ENCODE results near the gene CTBP1.

CTBP1 gene

GRCh38 chr4:1246111-1246881 is 2.6 kb downstream of the CTBP1 start:
- H3K27ac ChIP-seq (ENCODE audit: low read depth, low read length): peak overlapping the region; percentile 76
- peaks cover 20 to 81% (median 75%) of the 10 kb centered on the region in 5 donors for H3K4me1 ChIP-seq (ENCODE audit: control insufficient read depth in 5 of 5, insufficient read depth in 5 of 5, low read length in 5 of 5)
- peak overlapping the region in 4 of 5 donors; percentile 73 to 82 (median 78) for H3K4me3 ChIP-seq (ENCODE audit: low read depth in 1 of 5, low read length in 5 of 5)
- peak overlapping the region; percentile 26 to 83 (median 81) for H3K9ac ChIP-seq (ENCODE audit: low read length in 5 of 5)
- H3K27me3 ChIP-seq (ENCODE audit: control insufficient read depth in 5 of 5, insufficient read depth in 4 of 5, low read length in 5 of 5): no peaks in the 10 kb centered on the region
- peaks cover 0 to 14% (median 4%) of the 10 kb centered on the region in 5 donors for H3K36me3 ChIP-seq (ENCODE audit: control insufficient read depth in 5 of 5, insufficient read depth in 5 of 5, low read length in 5 of 5)
- H3K9me3 ChIP-seq (ENCODE audit: control insufficient read depth in 5 of 5, low read length in 5 of 5): peaks cover 0 to 2% (median 0%) of the 10 kb centered on the region in 5 donors

GRCh38 chr4:1245481-1246051 is 3.4 kb downstream of the CTBP1 start:
- Histone ChIP-seq H3K9me3 (ENCODE audit: control insufficient read depth in 5 of 5, low read length in 5 of 5) (no peaks in the 10 kb centered on the region), H3K27ac (ENCODE audit: low read depth, low read length) (no peak overlapping the region), H3K4me3 (ENCODE audit: low read depth in 1 of 5, low read length in 5 of 5) (peak overlapping the region in 1 of 5 donors; percentile 82), H3K27me3 (ENCODE audit: control insufficient read depth in 5 of 5, insufficient read depth in 4 of 5, low read length in 5 of 5) (no peaks in the 10 kb centered on the region), H3K36me3 (ENCODE audit: control insufficient read depth in 5 of 5, insufficient read depth in 5 of 5, low read length in 5 of 5) (peaks cover 0 to 17% (median 11%) of the 10 kb centered on the region in 5 donors), H3K9ac (ENCODE audit: low read length in 5 of 5) (peak overlapping the region; percentile 15 to 83 (median 81)), H3K4me1 (ENCODE audit: control insufficient read depth in 5 of 5, insufficient read depth in 5 of 5, low read length in 5 of 5) (peaks cover 20 to 81% (median 70%) of the 10 kb centered on the region in 5 donors)

- Histone ChIP-seq H3K4me1 (ENCODE audit: control insufficient read depth in 5 of 5, insufficient read depth in 5 of 5, low read length in 5 of 5) (peaks cover 19 to 77% (median 65%) of the 10 kb centered on the region in 5 donors), H3K9ac (ENCODE audit: low read length in 5 of 5) (peak overlapping the region in 2 of 5 donors; percentile 12 to 56), H3K27me3 (ENCODE audit: control insufficient read depth in 5 of 5, insufficient read depth in 4 of 5, low read length in 5 of 5) (no peaks in the 10 kb centered on the region), H3K36me3 (ENCODE audit: control insufficient read depth in 5 of 5, insufficient read depth in 5 of 5, low read length in 5 of 5) (peaks cover 0 to 20% (median 13%) of the 10 kb centered on the region in 5 donors), H3K4me3 (ENCODE audit: low read depth in 1 of 5, low read length in 5 of 5) (no peak overlapping the region), H3K27ac (ENCODE audit: low read depth, low read length) (no peak overlapping the region), H3K9me3 (ENCODE audit: control insufficient read depth in 5 of 5, low read length in 5 of 5) (no peaks in the 10 kb centered on the region)
These were observed 3.9 kb downstream of the CTBP1 start for GRCh38 chr4:1244978-1245471.

- H3K4me3 ChIP-seq (ENCODE audit: low read depth in 1 of 5, low read length in 5 of 5): peak overlapping the region in 2 of 5 donors; percentile 6 to 10
- H3K9ac ChIP-seq (ENCODE audit: low read length in 5 of 5): peak overlapping the region in 3 of 5 donors; percentile 20 to 56 (median 54)
- H3K4me1 ChIP-seq (ENCODE audit: control insufficient read depth in 5 of 5, insufficient read depth in 5 of 5, low read length in 5 of 5): peaks cover 20 to 78% (median 64%) of the 10 kb centered on the region in 5 donors
- no peaks in the 10 kb centered on the region for H3K9me3 ChIP-seq (ENCODE audit: control insufficient read depth in 5 of 5, low read length in 5 of 5)
- peaks cover 0 to 27% (median 20%) of the 10 kb centered on the region in 5 donors for H3K36me3 ChIP-seq (ENCODE audit: control insufficient read depth in 5 of 5, insufficient read depth in 5 of 5, low read length in 5 of 5)
- H3K27ac ChIP-seq (ENCODE audit: low read depth, low read length): peak overlapping the region; percentile 40
- H3K27me3 ChIP-seq (ENCODE audit: control insufficient read depth in 5 of 5, insufficient read depth in 4 of 5, low read length in 5 of 5): no peaks in the 10 kb centered on the region
These were observed 4.6 kb downstream of the CTBP1 start for GRCh38 chr4:1244081-1244977.

- Histone ChIP-seq H3K4me1 (ENCODE audit: control insufficient read depth in 5 of 5, insufficient read depth in 5 of 5, low read length in 5 of 5) (peaks cover 20 to 86% (median 71%) of the 10 kb centered on the region in 5 donors), H3K9ac (ENCODE audit: low read length in 5 of 5) (peak overlapping the region in 2 of 5 donors; percentile 17 to 54)
These were observed 5.4 kb downstream of the CTBP1 start for GRCh38 chr4:1243451-1244080.

GRCh38 chr4:1242506-1243450 is 6.2 kb downstream of the CTBP1 start:
- H3K36me3 ChIP-seq (ENCODE audit: control insufficient read depth in 5 of 5, insufficient read depth in 5 of 5, low read length in 5 of 5): peaks cover 0 to 43% (median 27%) of the 10 kb centered on the region in 5 donors
- H3K9me3 ChIP-seq (ENCODE audit: control insufficient read depth in 5 of 5, low read length in 5 of 5): no peaks in the 10 kb centered on the region
- H3K9ac ChIP-seq (ENCODE audit: low read length in 5 of 5): peak overlapping the region in 1 of 5 donors; percentile 24
- peaks cover 0 to 2% (median 0%) of the 10 kb centered on the region in 5 donors for H3K27me3 ChIP-seq (ENCODE audit: control insufficient read depth in 5 of 5, insufficient read depth in 4 of 5, low read length in 5 of 5)
- H3K4me1 ChIP-seq (ENCODE audit: control insufficient read depth in 5 of 5, insufficient read depth in 5 of 5, low read length in 5 of 5): peaks cover 22 to 86% (median 70%) of the 10 kb centered on the region in 5 donors
- H3K4me3 ChIP-seq (ENCODE audit: low read depth in 1 of 5, low read length in 5 of 5): no peak overlapping the region
- H3K27ac ChIP-seq (ENCODE audit: low read depth, low read length): no peak overlapping the region

More at GRCh38 chr4:1243451-1244080, 5.4 kb downstream of the CTBP1 start:
- Histone ChIP-seq H3K27ac (ENCODE audit: low read depth, low read length) (peak overlapping the region; percentile 40), H3K36me3 (ENCODE audit: control insufficient read depth in 5 of 5, insufficient read depth in 5 of 5, low read length in 5 of 5) (peaks cover 0 to 35% (median 21%) of the 10 kb centered on the region in 5 donors), H3K4me3 (ENCODE audit: low read depth in 1 of 5, low read length in 5 of 5) (peak overlapping the region in 2 of 5 donors; percentile 6 to 10), H3K9me3 (ENCODE audit: control insufficient read depth in 5 of 5, low read length in 5 of 5) (no peaks in the 10 kb centered on the region), H3K27me3 (ENCODE audit: control insufficient read depth in 5 of 5, insufficient read depth in 4 of 5, low read length in 5 of 5) (peaks cover 0 to under 1% (median 0%) of the 10 kb centered on the region in 5 donors)

GRCh38 chr4:1241936-1242505 is 6.9 kb downstream of the CTBP1 start:
- peaks cover 0 to 50% (median 34%) of the 10 kb centered on the region in 5 donors for H3K36me3 ChIP-seq (ENCODE audit: control insufficient read depth in 5 of 5, insufficient read depth in 5 of 5, low read length in 5 of 5)
- H3K9me3 ChIP-seq (ENCODE audit: control insufficient read depth in 5 of 5, low read length in 5 of 5): no peaks in the 10 kb centered on the region
- peak overlapping the region in 2 of 5 donors; percentile 21 to 24 for H3K9ac ChIP-seq (ENCODE audit: low read length in 5 of 5)
- no peak overlapping the region for H3K27ac ChIP-seq (ENCODE audit: low read depth, low read length)
- no peak overlapping the region for H3K4me3 ChIP-seq (ENCODE audit: low read depth in 1 of 5, low read length in 5 of 5)
- peaks cover 19 to 78% (median 63%) of the 10 kb centered on the region in 5 donors for H3K4me1 ChIP-seq (ENCODE audit: control insufficient read depth in 5 of 5, insufficient read depth in 5 of 5, low read length in 5 of 5)
- H3K27me3 ChIP-seq (ENCODE audit: control insufficient read depth in 5 of 5, insufficient read depth in 4 of 5, low read length in 5 of 5): peaks cover 0 to 2% (median 0%) of the 10 kb centered on the region in 5 donors

GRCh38 chr4:1241466-1241935 is 7.4 kb downstream of the CTBP1 start:
- Histone ChIP-seq H3K9ac (ENCODE audit: low read length in 5 of 5) (peak overlapping the region in 1 of 5 donors; percentile 21), H3K9me3 (ENCODE audit: control insufficient read depth in 5 of 5, low read length in 5 of 5) (no peaks in the 10 kb centered on the region), H3K27me3 (ENCODE audit: control insufficient read depth in 5 of 5, insufficient read depth in 4 of 5, low read length in 5 of 5) (peaks cover 0 to 2% (median 0%) of the 10 kb centered on the region in 5 donors), H3K27ac (ENCODE audit: low read depth, low read length) (no peak overlapping the region), H3K36me3 (ENCODE audit: control insufficient read depth in 5 of 5, insufficient read depth in 5 of 5, low read length in 5 of 5) (peaks cover 0 to 55% (median 38%) of the 10 kb centered on the region in 5 donors), H3K4me3 (ENCODE audit: low read depth in 1 of 5, low read length in 5 of 5) (no peak overlapping the region), H3K4me1 (ENCODE audit: control insufficient read depth in 5 of 5, insufficient read depth in 5 of 5, low read length in 5 of 5) (peaks cover 17 to 73% (median 57%) of the 10 kb centered on the region in 5 donors)

Data from subcutaneous abdominal adipose tissue (tissue), 5 donors.